Aorta (tissue), 5 donors: Measurements from ENCODE around the gene SLC9A9. TPM values are rescaled to one million over a fixed set of nuclear protein-coding genes. Genes with fewer than 3 reads are reported as not detected.
A peak's percentile ranks its signal among the peaks of the same experiment; 100 is the strongest.

Experiments
- ATAC-seq: fragments of 200-7000 bp; cut with Tn5 transposase; one replicate; pipeline ENCODE4 v1.9.1; 2022; ENCODE audit warnings: moderate library complexity; ENCODE audit not compliant: low FRiP score
- DNase-seq, 2 donors: peaks; one replicate each; pipeline ENCODE4 v3.0.0-alpha.2; 2020
- H3K27ac ChIP-seq, 2 donors: one replicate each; pipeline ENCODE4 v1.5.1; 2013; ENCODE audit warnings: low read length in 2 of 2, mild to moderate bottlenecking in 2 of 2, moderate library complexity in 2 of 2, control low read depth in 1 of 2, inconsistent platforms in 1 of 2, low read depth in 1 of 2
- H3K27me3 ChIP-seq, 2 donors: one replicate each; pipeline ENCODE4 v1.6.1; 2013; ENCODE audit warnings: control low read depth in 1 of 2, low read length in 1 of 2, mild to moderate bottlenecking in 1 of 2, moderate library complexity in 1 of 2; ENCODE audit not compliant: insufficient read depth in 2 of 2, control insufficient read depth in 1 of 2
- H3K36me3 ChIP-seq, 2 donors: one replicate each; pipeline ENCODE4 v1.6.1; 2013; ENCODE audit warnings: control low read depth in 1 of 2, low read length in 1 of 2, mild to moderate bottlenecking in 1 of 2; ENCODE audit not compliant: insufficient read depth in 2 of 2, control insufficient read depth in 1 of 2
- H3K4me1 ChIP-seq, 2 donors: one replicate each; pipeline ENCODE4 v1.6.1; 2013; ENCODE audit warnings: low read length in 2 of 2, control low read depth in 1 of 2, mild to moderate bottlenecking in 1 of 2, moderate library complexity in 1 of 2; ENCODE audit not compliant: insufficient read depth in 2 of 2, control insufficient read depth in 1 of 2
- H3K4me3 ChIP-seq, 2 donors: one replicate each; pipeline ENCODE4 v1.5.1; 2013; ENCODE audit warnings: low read length in 2 of 2, control low read depth in 1 of 2, mild to moderate bottlenecking in 1 of 2
- H3K9me3 ChIP-seq: one replicate; pipeline ENCODE4 v1.6.1; 2013; ENCODE audit warnings: mild to moderate bottlenecking, low read length; ENCODE audit not compliant: control insufficient read depth
- WGBS, 2 donors: extraction: QIAGEN DNeasy Blood & Tissue Kit; methylation state at CpG; one replicate each; pipeline ENCODE4 v1.1.7; 2013; 5-methylcytosine and 5-hydroxymethylcytosine counted together
- intact Hi-C, 2 donors: fragments of 100-400 bp; cut with DNase I; formaldehyde crosslinking; loops; one replicate each; pipeline versions ENCODE4 v1.14.2 to v1.15.0; 2022
- polyA plus RNA-seq, 2 donors: library from polyadenylated mRNA; stranded (reverse); fragments of 200-250 nt; gene quantifications; one replicate each; pipeline ENCODE4 v1.2.3, GENCODE V29; 2013
- total RNA-seq, 2 donors: library from RNA; stranded (reverse); fragmentation: NEBNext Ultra II Directional; extraction: Animal tissue kit (Norgen Biotek cat#: 25700); gene quantifications; one replicate each; pipeline ENCODE4 v1.2.1, GENCODE V29; 2021
- donor health status: healthy with polysubstance abuse.
- donor health status: Bipolar disorder and iron deficiency.
- donor health status: DM: no; HTN: no; CAD: no.
- donor health status: DM: no; HTN: no; CAD: no.
- donor health status: DM: yes; HTN: yes; CAD: no.

Gene SLC9A9
- total and polyA plus RNA-seq, 4 donors = 7.3 to 45.8 (median 12.5) TPM

DNA sequence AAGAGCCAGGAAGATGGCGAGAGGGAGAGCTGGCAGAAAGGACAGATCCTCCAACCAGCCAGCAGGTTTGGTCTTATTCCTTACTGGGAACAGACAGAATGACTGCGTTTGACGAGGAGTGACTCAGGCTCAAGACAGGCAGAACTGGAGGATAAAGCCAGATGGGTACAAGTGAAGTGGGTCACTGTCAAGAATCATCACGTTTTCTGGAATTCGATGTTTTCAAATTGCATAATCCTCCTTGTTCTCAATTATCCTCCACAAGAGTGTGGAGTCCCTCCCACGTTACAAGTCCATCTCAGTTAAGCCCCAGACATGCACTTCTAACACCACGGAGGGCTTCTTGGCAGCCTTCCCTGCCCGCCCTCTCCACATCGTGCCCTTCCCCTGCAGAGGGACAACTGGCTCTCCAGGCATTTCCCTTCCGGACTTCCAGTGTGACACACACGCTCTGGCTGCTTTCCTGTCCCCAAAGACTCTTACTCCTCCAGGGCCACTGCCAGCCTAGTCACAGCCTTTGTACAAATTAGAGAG lies 545.6 kb downstream of the SLC9A9 start:
- peak in 1 of 2 donors; percentile 75 for DNase-seq
- no peaks in the 10 kb centered on the region for H3K4me1 ChIP-seq
- ATAC-seq = peak; percentile 45
- no peaks in the 10 kb centered on the region for H3K9me3 ChIP-seq
- no peaks in the 10 kb centered on the region for H3K36me3 ChIP-seq
- H3K4me3 ChIP-seq = no peak overlapping the region
- intact Hi-C loops = no loop called here
- H3K27me3 ChIP-seq = no peaks in the 10 kb centered on the region
- H3K27ac ChIP-seq = no peak overlapping the region
- 39 to 44% methylated on average over 10 to 11 of the region's 11 CpGs for WGBS, 2 donors

DNA sequence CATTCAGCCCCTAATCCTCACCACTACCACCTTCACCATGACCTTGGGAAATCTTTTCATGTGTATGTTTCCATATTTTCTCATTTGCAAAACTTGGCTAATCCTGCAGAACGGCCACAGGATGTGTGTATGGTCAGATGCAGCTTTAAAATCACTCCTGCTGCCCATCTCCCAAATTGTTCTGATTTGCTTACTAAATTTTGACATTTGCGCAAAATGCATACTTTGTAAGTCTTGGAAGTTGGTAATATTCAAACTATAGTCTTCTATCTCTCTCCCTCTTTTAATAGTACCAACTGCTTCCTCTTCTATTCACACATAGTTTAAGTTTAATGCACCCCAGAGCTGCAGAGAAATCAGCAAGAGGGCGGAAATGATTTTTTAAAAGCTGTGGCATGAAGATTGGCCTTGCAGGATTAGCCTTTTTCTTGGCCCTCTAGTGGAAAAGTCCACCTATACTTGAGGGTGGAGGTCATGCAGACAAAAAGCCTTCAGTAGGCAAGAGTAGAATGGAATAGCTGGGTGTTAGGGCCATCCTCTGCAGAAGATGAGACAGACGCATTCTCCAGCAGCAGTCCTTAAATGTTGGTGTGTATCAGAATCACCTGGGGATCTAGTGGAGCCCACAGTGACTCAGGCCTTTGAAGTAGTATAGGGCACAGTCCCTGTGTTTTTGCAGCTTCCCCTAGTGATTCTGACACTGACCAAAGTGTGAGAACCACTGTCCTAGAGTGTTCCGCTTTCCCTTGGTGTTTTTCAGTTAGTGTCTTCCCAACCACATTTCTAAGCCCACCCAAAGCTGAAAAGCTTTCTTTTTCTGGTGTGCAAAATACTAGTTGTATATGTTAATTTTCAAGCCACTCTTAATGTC lies 547.0 kb downstream of the SLC9A9 start:
- intact Hi-C loops = no loop called here
- no peak overlapping the region for H3K27ac ChIP-seq
- no peak overlapping the region for H3K4me3 ChIP-seq
- DNase-seq (no peak), ATAC-seq (no peak)
- H3K4me1 ChIP-seq = no peaks in the 10 kb centered on the region
- H3K27me3 ChIP-seq = no peaks in the 10 kb centered on the region
- no peaks in the 10 kb centered on the region for H3K36me3 ChIP-seq
- no peaks in the 10 kb centered on the region for H3K9me3 ChIP-seq
- WGBS, 2 donors = 87 to 88% methylated on average over 5 of the region's 5 CpGs

DNA sequence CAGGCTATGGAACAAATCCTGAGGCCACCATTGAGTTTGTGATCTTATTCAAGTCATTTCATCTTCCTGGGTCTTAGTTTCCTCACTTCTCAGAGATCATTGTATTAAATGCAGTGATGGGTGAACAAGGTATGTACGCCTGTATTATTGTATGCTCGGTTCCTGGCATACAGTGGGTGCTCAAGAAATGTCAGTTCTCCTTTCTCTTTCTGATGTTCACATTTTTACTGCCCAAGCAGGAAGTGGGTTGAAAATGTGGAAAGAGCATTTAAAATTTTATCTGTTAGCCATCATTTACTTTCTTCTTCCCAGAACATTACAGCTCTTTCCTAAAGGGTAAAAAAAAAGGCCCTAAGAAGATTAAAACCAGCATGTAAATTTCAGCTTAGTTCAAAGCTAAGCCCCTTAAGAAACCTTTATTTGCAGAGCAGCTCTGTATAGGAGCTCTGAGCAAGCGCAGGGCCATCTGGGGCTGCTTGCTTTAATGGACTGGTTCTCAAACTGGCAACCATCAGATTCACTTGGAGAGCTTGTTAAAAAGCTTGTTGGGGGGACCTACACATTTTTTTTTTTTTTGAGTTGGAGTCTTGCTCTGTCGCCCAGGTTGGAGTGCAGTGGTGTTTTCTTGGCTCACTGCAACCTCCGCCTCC lies 549.3 kb downstream of the SLC9A9 start:
- DNase-seq (no peak), ATAC-seq (no peak)
- WGBS, 2 donors = 94% methylated on average over 5 of the region's 5 CpGs
- Histone ChIP-seq H3K4me1 (no peaks in the 10 kb centered on the region), H3K27me3 (no peaks in the 10 kb centered on the region), H3K9me3 (no peaks in the 10 kb centered on the region), H3K36me3 (no peaks in the 10 kb centered on the region), H3K4me3 (no peak overlapping the region), H3K27ac (no peak overlapping the region)
- intact Hi-C loops = no loop called here

DNA sequence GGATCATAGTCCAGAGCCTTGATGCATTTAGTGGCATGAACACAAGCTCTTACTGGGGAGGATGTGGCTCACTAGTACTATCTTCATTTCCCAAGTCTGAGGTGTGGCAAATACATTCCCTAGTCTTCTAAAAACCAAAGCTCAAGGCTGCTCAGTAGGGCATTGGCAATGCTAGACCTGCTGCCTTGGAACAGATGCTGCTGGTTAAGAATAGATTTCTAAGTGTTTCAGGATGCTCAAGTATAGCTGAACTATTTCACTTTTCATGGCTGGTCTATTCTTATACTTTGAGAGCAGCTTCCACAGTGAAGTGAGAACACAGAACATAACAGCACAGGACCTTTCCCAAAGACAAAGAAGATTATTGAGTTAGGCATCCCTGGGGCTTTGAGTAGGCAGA lies 549.9 kb downstream of the SLC9A9 start:
- H3K27me3 ChIP-seq = no peaks in the 10 kb centered on the region
- DNase-seq = no peak
- no peak overlapping the region for H3K4me3 ChIP-seq
- H3K9me3 ChIP-seq = no peaks in the 10 kb centered on the region
- ATAC-seq = no peak
- H3K36me3 ChIP-seq = no peaks in the 10 kb centered on the region
- no peaks in the 10 kb centered on the region for H3K4me1 ChIP-seq
- intact Hi-C loops = no loop called here
- H3K27ac ChIP-seq = no peak overlapping the region

DNA sequence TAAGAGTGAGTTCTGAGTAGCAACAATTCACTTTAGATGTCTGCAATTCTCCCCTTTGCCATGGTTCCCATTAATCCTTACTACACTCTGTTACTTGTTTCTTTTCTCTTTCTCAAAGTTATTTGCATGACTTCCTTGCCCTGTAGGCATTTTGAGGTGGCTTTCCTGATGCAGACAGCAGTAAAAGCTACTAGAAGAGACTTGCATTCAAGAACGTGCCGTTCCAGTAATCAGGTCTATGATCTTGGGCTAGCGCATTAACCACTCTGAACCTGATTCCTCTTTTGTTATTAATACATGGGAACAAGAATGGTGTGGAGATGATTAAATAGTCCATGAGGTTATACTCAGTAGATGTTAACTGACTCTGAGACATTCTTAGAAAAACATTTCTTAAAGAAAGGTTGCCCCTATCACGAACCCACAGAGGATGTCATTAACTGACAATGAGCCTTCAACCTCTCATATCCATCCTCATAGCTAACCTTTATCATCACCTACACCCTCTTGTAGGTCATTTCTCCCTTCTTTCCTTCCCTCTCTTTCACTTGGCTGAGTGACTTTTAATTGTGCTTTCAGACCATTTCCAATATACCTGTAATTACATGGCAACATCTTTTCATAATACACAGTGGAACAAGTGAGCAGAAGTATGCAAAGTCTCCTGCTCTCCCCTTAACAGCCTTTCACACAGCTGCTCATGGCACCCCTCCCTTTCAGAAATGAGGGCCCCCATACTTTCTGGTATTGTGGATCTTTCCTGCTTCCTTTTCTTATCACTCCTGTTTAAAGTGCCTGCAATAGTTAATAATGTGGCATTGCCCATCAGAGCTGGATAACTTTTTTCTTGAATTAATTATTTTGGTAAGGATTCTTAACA lies 552.8 kb downstream of the SLC9A9 start:
- H3K9me3 ChIP-seq = no peaks in the 10 kb centered on the region

DNA sequence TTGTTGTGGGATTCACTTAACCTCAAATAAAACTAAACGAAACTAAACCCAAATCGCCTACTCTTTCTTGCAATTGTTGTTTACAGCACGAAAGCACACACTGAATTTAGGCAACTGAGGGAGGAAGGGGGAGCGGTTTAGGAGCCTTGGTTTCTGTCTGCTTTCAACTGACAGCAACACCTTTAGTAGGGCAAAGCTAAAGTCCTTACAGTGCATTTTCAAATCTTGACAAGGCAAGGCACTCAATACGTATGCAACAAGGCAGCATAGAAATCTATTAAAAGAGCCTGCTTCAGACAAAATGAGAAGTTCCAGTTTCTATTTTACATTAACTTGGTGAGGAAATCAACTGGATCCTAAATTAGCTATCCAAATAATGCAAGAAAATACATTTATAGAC lies 554.1 kb downstream of the SLC9A9 start:
- Histone ChIP-seq H3K4me3 (no peak overlapping the region), H3K36me3 (no peaks in the 10 kb centered on the region), H3K27ac (no peak overlapping the region), H3K9me3 (no peaks in the 10 kb centered on the region), H3K4me1 (no peaks in the 10 kb centered on the region), H3K27me3 (no peaks in the 10 kb centered on the region)
- no peak for ATAC-seq
- WGBS, 2 donors = 94 to 98% methylated on average over 5 of the region's 5 CpGs
- intact Hi-C loops = no loop called here
- DNase-seq = no peak

More for the DNA sequence above, 552.8 kb downstream of the SLC9A9 start:
- no peak overlapping the region for H3K27ac ChIP-seq
- no peak overlapping the region for H3K4me3 ChIP-seq
- ATAC-seq (no peak), DNase-seq (no peak)
- no peaks in the 10 kb centered on the region for H3K4me1 ChIP-seq
- no peaks in the 10 kb centered on the region for H3K27me3 ChIP-seq
- intact Hi-C loops = no loop called here
- 75 to 76% methylated on average over 4 of the region's 4 CpGs for WGBS, 2 donors
- no peaks in the 10 kb centered on the region for H3K36me3 ChIP-seq

DNA sequence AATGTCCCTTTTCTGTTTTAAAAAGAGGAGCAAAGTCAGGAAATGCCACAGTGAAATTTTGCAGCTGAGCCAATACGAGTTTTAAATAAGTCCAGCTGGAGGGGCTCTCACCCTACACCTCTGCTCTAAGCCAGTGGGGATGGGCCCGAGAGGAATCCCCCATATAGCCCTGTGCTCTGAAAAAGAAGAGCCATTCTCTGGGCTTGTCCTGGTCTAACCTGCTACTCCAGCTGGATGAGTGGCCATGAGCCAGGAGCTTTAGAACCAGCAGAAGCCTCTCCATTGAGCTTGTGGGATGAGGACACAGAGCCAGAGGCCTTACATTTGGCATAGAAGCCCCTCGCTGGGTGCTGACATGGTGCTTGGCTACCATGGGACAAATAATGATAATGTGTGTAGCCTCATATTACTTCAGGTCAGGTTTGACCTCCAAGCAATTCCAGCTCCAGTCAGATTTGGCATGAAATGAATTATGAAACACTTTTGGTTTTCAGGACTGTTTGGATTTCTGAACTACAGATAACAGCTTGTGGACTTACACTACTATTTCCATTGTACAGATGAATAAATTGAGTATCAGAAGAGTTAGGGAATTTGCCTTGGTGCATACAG lies 556.3 kb downstream of the SLC9A9 start:
- 36 to 43% methylated on average over 3 of the region's 3 CpGs for WGBS, 2 donors
- Histone ChIP-seq H3K36me3 (no peaks in the 10 kb centered on the region), H3K4me3 (no peak overlapping the region), H3K27me3 (no peaks in the 10 kb centered on the region), H3K9me3 (no peaks in the 10 kb centered on the region), H3K27ac (no peak overlapping the region), H3K4me1 (no peaks in the 10 kb centered on the region)
- ATAC-seq (no peak), DNase-seq (no peak)
- intact Hi-C loops = no loop called here

DNA sequence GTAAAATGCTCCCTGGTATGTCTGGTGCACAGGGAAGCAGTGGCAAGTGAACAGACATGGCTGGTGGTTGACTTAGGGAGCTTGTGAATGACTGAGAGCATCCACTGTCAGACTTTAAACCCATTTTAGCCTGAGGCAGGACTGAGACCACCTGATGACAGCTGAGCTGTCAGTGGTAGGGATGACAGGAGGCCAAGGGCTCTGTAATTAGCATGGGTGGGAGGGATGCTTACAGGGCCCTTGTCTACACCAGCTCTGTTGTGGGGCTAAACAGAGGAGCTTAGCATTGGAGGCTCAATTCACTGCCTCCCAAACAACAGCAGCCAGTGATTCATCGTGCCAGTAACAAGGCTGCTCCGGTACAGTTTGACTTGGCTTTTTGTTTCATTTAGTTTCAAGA lies 559.3 kb downstream of the SLC9A9 start:
- no peaks in the 10 kb centered on the region for H3K4me1 ChIP-seq
- no peaks in the 10 kb centered on the region for H3K9me3 ChIP-seq
- WGBS, 2 donors = 60 to 65% methylated on average over 2 of the region's 2 CpGs
- H3K4me3 ChIP-seq = no peak overlapping the region
- H3K36me3 ChIP-seq = no peaks in the 10 kb centered on the region
- no peak overlapping the region for H3K27ac ChIP-seq
- no peak for DNase-seq
- intact Hi-C loops = no loop called here
- no peak for ATAC-seq
- H3K27me3 ChIP-seq = no peaks in the 10 kb centered on the region
